ENCODE measurements around the gene ARHGAP40.

DNA sequence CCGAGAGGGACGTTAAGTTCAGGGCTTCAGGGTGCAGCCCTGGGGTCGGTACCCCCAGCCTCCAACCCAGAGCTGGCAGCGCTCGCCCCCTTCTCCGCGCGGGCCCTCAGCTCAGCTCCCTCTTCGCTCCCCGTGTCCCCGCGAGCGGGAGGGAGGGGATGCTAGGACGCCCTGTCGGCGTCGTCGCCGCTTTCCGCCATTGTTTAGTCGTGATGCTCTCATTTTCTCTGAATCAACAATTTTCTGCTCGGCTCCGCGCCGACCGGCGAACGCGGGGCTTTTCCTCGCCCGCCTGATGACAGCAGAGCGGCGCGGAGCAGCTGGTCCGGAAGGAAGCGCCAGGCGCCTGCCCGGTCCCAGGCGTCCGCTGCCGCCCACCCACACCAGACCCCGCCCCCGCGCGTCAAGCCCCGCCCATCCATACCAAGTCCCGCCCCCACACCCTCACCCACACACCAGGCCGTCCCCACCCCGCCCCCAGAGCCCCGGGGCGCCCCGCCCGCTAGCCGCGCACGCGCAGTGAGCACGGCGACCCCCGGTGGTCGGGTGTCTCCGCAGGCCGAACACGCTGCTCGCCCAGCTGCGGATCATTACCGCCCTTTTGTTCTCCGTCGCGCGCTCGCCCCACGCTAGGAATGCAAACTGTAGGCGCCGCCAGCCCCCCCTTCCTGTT is 72.6 kb downstream of the ARHGAP40 start:
- TF ChIP-seq BCL11A (IDR thresholded peaks at IDR 0.05; ENCODE audit: low read depth in 2 of 2, low read length in 2 of 2) (no peak), CTCF (IDR thresholded peaks at IDR 0.05; ENCODE audit: control extremely low read depth in 1 of 3, insufficient read depth in 1 of 3, low read depth in 1 of 3, low read length in 3 of 3) (no peak), EZH2 (IDR thresholded peaks at IDR 0.05; ENCODE audit: low read depth, low read length, severe bottlenecking) (peak; percentile 51), JUN (IDR thresholded peaks at IDR 0.05; ENCODE audit: low read depth, low read length) (no peak), RXRA (IDR thresholded peaks at IDR 0.05; ENCODE audit: insufficient read depth, low read depth, low read length) (no peak), SUZ12 (IDR thresholded peaks at IDR 0.05; ENCODE audit: low read length) (peak; percentile 65; the same call in 1 of the 2 replicates), TBP (IDR thresholded peaks at IDR 0.05; ENCODE audit: low read depth, low read length) (no peak)
- TF ChIP-seq, protein P1, sequence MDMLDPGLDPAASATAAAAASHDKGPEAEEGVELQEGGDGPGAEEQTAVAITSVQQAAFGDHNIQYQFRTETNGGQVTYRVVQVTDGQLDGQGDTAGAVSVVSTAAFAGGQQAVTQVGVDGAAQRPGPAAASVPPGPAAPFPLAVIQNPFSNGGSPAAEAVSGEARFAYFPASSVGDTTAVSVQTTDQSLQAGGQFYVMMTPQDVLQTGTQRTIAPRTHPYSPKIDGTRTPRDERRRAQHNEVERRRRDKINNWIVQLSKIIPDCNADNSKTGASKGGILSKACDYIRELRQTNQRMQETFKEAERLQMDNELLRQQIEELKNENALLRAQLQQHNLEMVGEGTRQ (IDR thresholded peaks at IDR 0.05; ENCODE audit: low read length), result no peak
- TF ChIP-seq, protein P2, sequence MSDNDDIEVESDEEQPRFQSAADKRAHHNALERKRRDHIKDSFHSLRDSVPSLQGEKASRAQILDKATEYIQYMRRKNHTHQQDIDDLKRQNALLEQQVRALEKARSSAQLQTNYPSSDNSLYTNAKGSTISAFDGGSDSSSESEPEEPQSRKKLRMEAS (IDR thresholded peaks at IDR 0.05), result peak; percentile 88

Measured in H1 (cell line).